Eye (tissue), 1 donor: ENCODE results near the gene MEGF6.

Experiments used
- DNase-seq: peaks from one replicate; pipeline ENCODE4 v3.0.0-alpha.2; 2015

MEGF6 gene

GRCh38 chr1:3500265-3500835, 111.0 kb downstream of the MEGF6 start:
- no peak for DNase-seq

GRCh38 chr1:3499611-3500010, 111.7 kb downstream of the MEGF6 start:
- no peak for DNase-seq

GRCh38 chr1:3498986-3499385, 112.3 kb downstream of the MEGF6 start:
- no peak for DNase-seq

- DNase-seq: peak; percentile 40
These were observed 112.9 kb downstream of the MEGF6 start for GRCh38 chr1:3498246-3498930.

GRCh38 chr1:3497521-3497920, 113.8 kb downstream of the MEGF6 start:
- no peak for DNase-seq

- DNase-seq: no peak
These were observed 114.4 kb downstream of the MEGF6 start for GRCh38 chr1:3496916-3497315.

GRCh38 chr1:3495776-3496745, 115.2 kb downstream of the MEGF6 start:
- DNase-seq: no peak

GRCh38 chr1:3494321-3495308, 116.7 kb downstream of the MEGF6 start:
- DNase-seq: no peak

GRCh38 chr1:3492545-3493246, 118.6 kb downstream of the MEGF6 start:
- no peak for DNase-seq

- DNase-seq: peak; percentile 90
These were observed 119.7 kb downstream of the MEGF6 start for GRCh38 chr1:3491291-3492246.

GRCh38 chr1:3490046-3490745, 121.1 kb downstream of the MEGF6 start:
- DNase-seq: no peak

- no peak for DNase-seq
These were observed 122.9 kb downstream of the MEGF6 start for GRCh38 chr1:3488432-3488831.

- DNase-seq: no peak
These were observed 126.3 kb downstream of the MEGF6 start for GRCh38 chr1:3485016-3485415.

- peak; percentile 65 for DNase-seq
These were observed 127.4 kb downstream of the MEGF6 start for GRCh38 chr1:3483801-3484444.

- no peak for DNase-seq
These were observed 127.9 kb downstream of the MEGF6 start for GRCh38 chr1:3483380-3483779.

- no peak for DNase-seq
These were observed 128.9 kb downstream of the MEGF6 start for GRCh38 chr1:3482378-3482849.

- no peak for DNase-seq
These were observed 129.4 kb downstream of the MEGF6 start for GRCh38 chr1:3481836-3482375.

GRCh38 chr1:3481046-3481445, 130.3 kb downstream of the MEGF6 start:
- DNase-seq: no peak

- no peak for DNase-seq
These were observed 131.0 kb downstream of the MEGF6 start for GRCh38 chr1:3480369-3480719.
